GM12864 (cell line): ENCODE measurements around the gene IRS2.

ENCODE experiments used
- DNase-seq: peaks from one replicate; pipeline ENCODE4 v3.0.0-alpha.2; 2011; ENCODE audit warnings: low read depth
- H3K4me3 ChIP-seq: 2 replicates; pipeline ENCODE4 v1.5.1; 2011; ENCODE audit warnings: mild to moderate bottlenecking, low read depth, low read length, control low read depth
- CTCF ChIP-seq: IDR thresholded peaks from 2 replicates; pipeline ENCODE4 v1.5.1; 2011; ENCODE audit warnings: low read depth, mild to moderate bottlenecking, moderate library complexity, low read length, control low read depth, inconsistent platforms; ENCODE audit errors: missing control alignments

Gene IRS2

GRCh38 chr13:109707742-109708617 lies 78.4 kb downstream of the IRS2 start:
- no peak for DNase-seq
- H3K4me3 ChIP-seq: no peak overlapping the region
- no peak for TF ChIP-seq CTCF

- no peak for DNase-seq
- TF ChIP-seq CTCF: no peak
- no peak overlapping the region for H3K4me3 ChIP-seq
These were observed 79.2 kb downstream of the IRS2 start for GRCh38 chr13:109707044-109707741.

- no peak overlapping the region for H3K4me3 ChIP-seq
- TF ChIP-seq CTCF: no peak
- DNase-seq: no peak
These were observed 80.2 kb downstream of the IRS2 start for GRCh38 chr13:109706015-109706715.

- H3K4me3 ChIP-seq: no peak overlapping the region
- no peak for TF ChIP-seq CTCF
- DNase-seq: no peak
These were observed 81.4 kb downstream of the IRS2 start for GRCh38 chr13:109704771-109705635.

GRCh38 chr13:109703250-109703649 lies 83.1 kb downstream of the IRS2 start:
- no peak for DNase-seq
- no peak overlapping the region for H3K4me3 ChIP-seq
- no peak for TF ChIP-seq CTCF
